GDM1 (cell line): ENCODE data around the gene CPA3.

Experiments
- DNase-seq: peaks from one replicate; lab custom pipeline; 2025; lab: John Stamatoyannopoulos, UW

The CPA3 gene

GRCh38 chr3:148861277-148861869 lies 3.7 kb upstream of the CPA3 start:
- peak; percentile 8 for DNase-seq

- no peak for DNase-seq
These were observed 1.8 kb upstream of the CPA3 start for GRCh38 chr3:148863297-148863696.

- DNase-seq, result no peak
These were observed 1.3 kb upstream of the CPA3 start for GRCh38 chr3:148863814-148864213.

- DNase-seq, result no peak
These were observed 1.2 kb downstream of the CPA3 start for GRCh38 chr3:148866261-148866660.

GRCh38 chr3:148873270-148873927 lies 8.3 kb downstream of the CPA3 start:
- no peak for DNase-seq

GRCh38 chr3:148873977-148874376 lies 8.9 kb downstream of the CPA3 start:
- DNase-seq, result no peak

GRCh38 chr3:148878095-148878494 lies 13.0 kb downstream of the CPA3 start:
- no peak for DNase-seq

GRCh38 chr3:148879256-148879655 lies 14.2 kb downstream of the CPA3 start:
- no peak for DNase-seq

- peak; percentile 3 for DNase-seq
These were observed 15.6 kb downstream of the CPA3 start for GRCh38 chr3:148880681-148881080.

GRCh38 chr3:148881286-148881685 lies 16.2 kb downstream of the CPA3 start:
- no peak for DNase-seq

GRCh38 chr3:148882288-148882687 lies 17.2 kb downstream of the CPA3 start:
- no peak for DNase-seq

GRCh38 chr3:148883163-148883562 lies 18.1 kb downstream of the CPA3 start:
- no peak for DNase-seq

GRCh38 chr3:148884261-148884660 lies 19.2 kb downstream of the CPA3 start:
- DNase-seq, result no peak

GRCh38 chr3:148889828-148890227 lies 24.7 kb downstream of the CPA3 start:
- no peak for DNase-seq

GRCh38 chr3:148896062-148896461 lies 31.0 kb downstream of the CPA3 start:
- no peak for DNase-seq

- no peak for DNase-seq
These were observed 37.1 kb downstream of the CPA3 start for GRCh38 chr3:148901987-148902791.

GRCh38 chr3:148903022-148903442 lies 37.9 kb downstream of the CPA3 start:
- no peak for DNase-seq

GRCh38 chr3:148903941-148904340 lies 38.8 kb downstream of the CPA3 start:
- no peak for DNase-seq

GRCh38 chr3:148906667-148907066 lies 41.6 kb downstream of the CPA3 start:
- no peak for DNase-seq

GRCh38 chr3:148911173-148911572 lies 46.1 kb downstream of the CPA3 start:
- DNase-seq, result no peak

GRCh38 chr3:148911592-148911991 lies 46.5 kb downstream of the CPA3 start:
- no peak for DNase-seq

GRCh38 chr3:148914936-148915690 lies 50.0 kb downstream of the CPA3 start:
- no peak for DNase-seq
